ENCODE results near the gene CDK5.

Gene CDK5

DNA sequence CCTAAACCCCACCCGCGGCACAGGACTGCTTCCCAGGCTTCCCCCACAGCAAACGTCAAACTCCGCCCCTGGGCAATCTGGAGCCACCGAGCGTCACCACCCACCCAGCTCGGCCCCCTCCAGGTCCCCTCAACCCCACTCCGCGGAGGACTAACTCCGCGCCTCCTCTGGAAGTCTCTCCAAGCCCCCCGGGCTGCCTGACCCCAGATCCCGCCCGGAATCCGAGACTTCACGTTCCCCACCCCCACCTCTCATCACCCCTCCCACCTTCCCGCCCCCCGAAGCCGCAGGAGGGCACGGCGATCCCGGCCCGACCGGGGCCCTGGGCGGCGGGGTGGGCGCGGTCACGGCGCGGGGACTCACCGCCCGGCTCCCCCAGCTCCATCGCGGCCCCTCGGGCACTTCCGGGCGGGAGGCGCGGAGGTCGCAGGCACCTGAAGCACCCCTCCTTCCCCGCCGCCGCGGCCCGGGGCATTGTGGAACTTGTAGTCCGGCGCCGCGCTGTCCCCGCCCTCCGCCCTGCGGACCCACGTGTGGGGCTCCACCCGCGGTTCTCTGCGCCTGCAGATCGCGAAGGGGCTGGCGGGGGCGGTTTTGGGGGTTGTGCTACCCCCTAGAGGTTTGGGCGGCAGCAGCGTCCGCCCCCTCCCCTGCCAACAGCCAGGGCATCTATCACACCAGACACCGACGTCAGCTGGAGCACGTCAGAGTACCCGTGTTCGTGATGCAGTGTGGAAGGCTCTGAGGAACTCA, 25.6 kb upstream of the CDK5 start, which contains the start of gene TMUB1:
TSS of gene TMUB1 (minus strand) at position 423 of the 753 bp plus-strand sequence. CDS start 930 bp downstream, outside the sequence.
- no peaks in the 10 kb centered on the region for H3K9me3 ChIP-seq (ENCODE audit: low read depth, low read length)
- H3K36me3 ChIP-seq (ENCODE audit: insufficient read depth, low read length): no peaks in the 10 kb centered on the region
- DNase-seq (ENCODE audit: low read depth, low spot score): no peak
- H3K27ac ChIP-seq: peak within 1 kb of the TSS; percentile 4
- peak within 1 kb of the TSS; percentile 97 for H3K4me3 ChIP-seq
- peak; percentile 49; the same call in 1 of the 2 replicates for TF ChIP-seq POLR2AphosphoS5 (IDR thresholded peaks at IDR 0.05; ENCODE audit: borderline replicate concordance, low read depth, low read length)
- no peak for TF ChIP-seq EZH2 (IDR thresholded peaks at IDR 0.05)
- TF ChIP-seq FOXP2 (optimal IDR thresholded peaks at IDR 0.05; ENCODE audit: control extremely low read depth, extremely low read length, insufficient read depth): no peak
- H3K9ac ChIP-seq (ENCODE audit: insufficient read length): peak within 1 kb of the TSS; percentile 81

DNA sequence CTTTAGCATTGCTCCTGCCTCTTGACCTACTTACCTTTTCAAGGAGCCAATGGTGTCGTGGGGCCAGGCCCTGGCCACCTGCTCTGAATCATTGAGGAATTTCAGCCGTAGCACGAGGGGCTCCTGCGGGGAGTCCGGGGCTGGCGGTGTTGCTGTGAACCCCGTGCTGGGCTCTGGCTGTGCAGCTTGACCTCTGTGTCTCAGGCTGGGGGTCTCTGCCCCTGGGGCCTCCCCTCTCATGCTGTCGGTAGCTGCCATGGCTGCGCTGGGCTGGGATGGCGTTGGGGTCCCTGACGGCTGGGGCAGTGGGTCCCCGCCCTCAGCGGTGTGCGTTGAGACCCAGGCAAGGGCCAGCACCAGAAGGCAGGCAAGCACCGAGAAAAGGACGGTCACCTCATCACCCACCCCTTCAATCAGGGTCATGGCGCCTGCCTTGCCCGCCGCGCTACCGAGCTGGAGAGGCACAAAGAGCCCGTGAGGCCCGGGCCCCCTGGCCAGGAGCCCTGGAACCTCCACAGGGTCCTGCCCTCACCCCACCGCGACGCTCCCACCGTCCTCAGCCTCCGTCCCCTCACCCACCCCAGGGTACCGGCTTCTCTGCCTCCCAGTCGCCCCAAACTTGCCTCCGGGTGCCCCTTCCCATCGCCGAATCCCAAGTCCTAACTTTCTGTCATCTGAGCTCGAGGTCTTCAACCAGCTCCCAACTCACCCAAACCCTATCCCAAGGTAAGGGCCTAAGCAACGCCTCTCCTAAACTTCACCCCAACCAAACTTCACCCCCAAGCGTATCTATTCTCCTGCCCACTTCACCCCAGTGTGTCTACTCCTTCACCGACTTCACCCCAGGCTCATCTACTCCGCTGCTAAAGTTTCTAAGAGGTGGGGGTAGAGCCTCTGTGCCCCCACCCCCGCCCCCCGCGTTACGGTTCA, 24.7 kb upstream of the CDK5 start:
- no peaks in the 10 kb centered on the region for H3K9me3 ChIP-seq (ENCODE audit: low read depth, low read length)
- peak overlapping the region; percentile 4 for H3K27ac ChIP-seq
- TF ChIP-seq POLR2AphosphoS5 (IDR thresholded peaks at IDR 0.05; ENCODE audit: borderline replicate concordance, low read depth, low read length) (no peak), EZH2 (IDR thresholded peaks at IDR 0.05) (no peak), FOXP2 (optimal IDR thresholded peaks at IDR 0.05; ENCODE audit: control extremely low read depth, extremely low read length, insufficient read depth) (no peak)
- H3K36me3 ChIP-seq (ENCODE audit: insufficient read depth, low read length): no peaks in the 10 kb centered on the region
- H3K4me3 ChIP-seq: peak overlapping the region; percentile 97
- DNase-seq (ENCODE audit: low read depth, low spot score): no peak
- peak overlapping the region; percentile 97 for H3K9ac ChIP-seq (ENCODE audit: insufficient read length)

DNA sequence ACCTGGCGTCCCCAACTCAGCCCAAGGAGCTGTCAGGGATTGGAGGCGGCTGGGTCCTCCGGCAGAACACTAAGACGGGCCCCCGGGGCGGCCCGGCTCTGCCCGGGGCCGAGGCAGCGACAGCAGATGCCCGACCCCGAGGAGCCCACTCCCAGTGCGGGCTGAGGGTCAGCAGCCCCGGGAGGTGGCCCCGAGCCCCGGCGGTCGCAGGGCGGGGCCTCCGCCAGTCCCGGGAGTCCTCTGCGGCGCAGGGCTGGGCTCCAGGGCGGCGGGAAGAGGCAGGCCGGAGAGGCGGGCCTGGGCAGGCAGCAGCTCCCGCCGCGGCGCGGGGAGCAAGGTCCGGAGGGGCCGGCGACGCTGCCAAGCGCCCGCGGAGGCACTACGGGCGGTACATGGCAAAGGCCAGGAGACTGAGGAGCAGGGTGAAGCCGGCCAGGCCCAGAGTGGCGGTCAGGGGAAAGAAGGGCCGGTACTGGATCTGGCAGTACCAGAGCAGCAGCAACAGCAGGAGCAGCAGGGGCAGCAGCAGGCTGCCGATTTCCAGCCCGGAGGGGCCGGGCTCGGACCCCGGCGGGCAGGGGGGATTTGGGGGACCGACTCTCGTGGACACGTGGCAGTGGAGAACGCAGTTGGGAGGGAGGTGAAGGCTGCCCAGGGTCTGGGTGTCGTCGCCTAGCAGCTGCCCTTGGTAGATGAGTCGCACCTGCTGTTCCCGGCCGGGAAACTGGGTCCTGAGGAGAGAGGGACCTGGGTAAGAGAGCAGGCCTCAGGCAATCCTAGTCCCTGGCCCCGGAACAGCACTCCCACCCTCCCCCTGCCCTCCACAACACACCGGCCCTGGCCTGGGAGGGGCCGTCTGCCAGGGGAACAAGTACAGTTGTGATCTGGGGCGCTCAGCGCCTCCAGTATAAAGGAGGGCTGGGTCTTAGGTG, 23.7 kb upstream of the CDK5 start:
- no peak for TF ChIP-seq POLR2AphosphoS5 (IDR thresholded peaks at IDR 0.05; ENCODE audit: borderline replicate concordance, low read depth, low read length)
- no peak for TF ChIP-seq EZH2 (IDR thresholded peaks at IDR 0.05)
- no peak for TF ChIP-seq FOXP2 (optimal IDR thresholded peaks at IDR 0.05; ENCODE audit: control extremely low read depth, extremely low read length, insufficient read depth)
- DNase-seq (ENCODE audit: low read depth, low spot score): no peak
- Histone ChIP-seq H3K9ac (ENCODE audit: insufficient read length) (peak overlapping the region; percentile 97), H3K9me3 (ENCODE audit: low read depth, low read length) (no peaks in the 10 kb centered on the region), H3K36me3 (ENCODE audit: insufficient read depth, low read length) (no peaks in the 10 kb centered on the region; the same call in 1 of the 2 replicates), H3K27ac (peak overlapping the region; percentile 83), H3K4me3 (peak overlapping the region; percentile 97)

DNA sequence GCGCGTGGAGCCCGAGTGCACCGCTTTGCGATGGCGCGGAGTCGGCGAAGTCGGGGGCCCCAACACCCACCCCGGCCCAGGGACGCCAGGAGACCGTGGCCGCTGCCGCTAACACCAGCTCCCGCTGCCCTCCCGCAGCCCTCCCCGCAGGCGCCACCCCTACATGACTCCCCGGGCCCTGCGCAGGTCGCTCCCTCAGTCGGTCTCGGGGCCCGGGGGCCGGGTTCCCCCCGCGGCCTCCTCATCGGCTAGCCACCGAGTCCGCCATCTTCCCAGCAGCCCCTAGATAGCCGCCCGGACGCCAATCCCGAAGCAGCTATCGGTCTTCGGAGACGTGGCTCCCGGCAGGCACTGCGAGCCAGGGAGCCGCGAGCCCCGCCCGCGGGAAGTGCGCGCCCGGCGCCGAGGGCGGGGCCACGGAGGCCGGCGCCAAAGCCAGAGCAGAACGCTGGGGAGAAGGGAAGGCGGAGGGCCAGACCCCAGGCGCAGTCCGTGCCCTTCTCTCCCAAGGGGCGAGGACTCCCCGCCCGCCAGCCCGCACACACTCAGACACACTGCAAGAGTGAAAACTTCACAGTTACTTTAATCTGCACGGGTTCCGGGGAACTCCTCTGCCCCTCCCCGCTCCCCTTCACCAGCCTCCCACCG, 22.9 kb upstream of the CDK5 start, which contains the start of gene FASTK:
TSS of gene FASTK (minus strand) at position 288 of the 648 bp plus-strand sequence. CDS start at position 245, 43 bp downstream.
- H3K4me3 ChIP-seq: peak within 1 kb of the TSS; percentile 97
- no peak for DNase-seq (ENCODE audit: low read depth, low spot score)
- TF ChIP-seq EZH2 (IDR thresholded peaks at IDR 0.05) (no peak), FOXP2 (optimal IDR thresholded peaks at IDR 0.05; ENCODE audit: control extremely low read depth, extremely low read length, insufficient read depth) (peak; percentile 67), POLR2AphosphoS5 (IDR thresholded peaks at IDR 0.05; ENCODE audit: borderline replicate concordance, low read depth, low read length) (peak; percentile 92)
- peaks cover 7% of the 10 kb centered on the region; the same call in 1 of the 2 replicates for H3K36me3 ChIP-seq (ENCODE audit: insufficient read depth, low read length)
- H3K9ac ChIP-seq (ENCODE audit: insufficient read length): peak within 1 kb of the TSS; percentile 97
- no peaks in the 10 kb centered on the region for H3K9me3 ChIP-seq (ENCODE audit: low read depth, low read length)
- H3K27ac ChIP-seq: peak within 1 kb of the TSS; percentile 83

DNA sequence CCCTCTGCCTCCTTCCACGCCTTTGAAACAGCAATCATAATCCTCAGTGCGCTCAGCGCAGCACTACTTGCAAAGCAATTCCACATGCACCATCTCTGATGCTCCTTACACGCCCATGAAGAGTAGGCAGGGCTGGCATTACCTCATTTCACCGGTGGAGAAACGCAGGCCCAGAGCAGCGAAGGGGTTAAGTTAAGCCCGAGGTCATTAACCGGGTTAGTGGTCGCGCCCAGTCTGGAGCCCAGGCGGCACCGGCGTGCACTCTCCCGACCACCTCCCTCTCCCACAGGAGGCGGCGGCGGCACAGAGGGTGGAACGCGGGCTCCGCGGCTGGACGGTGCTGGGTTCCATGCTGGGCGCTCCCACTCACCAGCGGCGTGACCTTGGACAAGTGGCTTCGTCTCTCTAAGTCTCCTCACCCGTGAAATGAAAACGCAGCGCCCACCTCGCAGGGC, 22.4 kb upstream of the CDK5 start:
- TF ChIP-seq POLR2AphosphoS5 (IDR thresholded peaks at IDR 0.05; ENCODE audit: borderline replicate concordance, low read depth, low read length) (no peak), FOXP2 (optimal IDR thresholded peaks at IDR 0.05; ENCODE audit: control extremely low read depth, extremely low read length, insufficient read depth) (no peak), EZH2 (IDR thresholded peaks at IDR 0.05) (no peak)
- Histone ChIP-seq H3K27ac (peak overlapping the region; percentile 83), H3K9ac (ENCODE audit: insufficient read length) (peak overlapping the region; percentile 97), H3K9me3 (ENCODE audit: low read depth, low read length) (no peaks in the 10 kb centered on the region), H3K4me3 (peak overlapping the region; percentile 97), H3K36me3 (ENCODE audit: insufficient read depth, low read length) (peaks cover 9% of the 10 kb centered on the region; the same call in 1 of the 2 replicates)
- DNase-seq (ENCODE audit: low read depth, low spot score): no peak

DNA sequence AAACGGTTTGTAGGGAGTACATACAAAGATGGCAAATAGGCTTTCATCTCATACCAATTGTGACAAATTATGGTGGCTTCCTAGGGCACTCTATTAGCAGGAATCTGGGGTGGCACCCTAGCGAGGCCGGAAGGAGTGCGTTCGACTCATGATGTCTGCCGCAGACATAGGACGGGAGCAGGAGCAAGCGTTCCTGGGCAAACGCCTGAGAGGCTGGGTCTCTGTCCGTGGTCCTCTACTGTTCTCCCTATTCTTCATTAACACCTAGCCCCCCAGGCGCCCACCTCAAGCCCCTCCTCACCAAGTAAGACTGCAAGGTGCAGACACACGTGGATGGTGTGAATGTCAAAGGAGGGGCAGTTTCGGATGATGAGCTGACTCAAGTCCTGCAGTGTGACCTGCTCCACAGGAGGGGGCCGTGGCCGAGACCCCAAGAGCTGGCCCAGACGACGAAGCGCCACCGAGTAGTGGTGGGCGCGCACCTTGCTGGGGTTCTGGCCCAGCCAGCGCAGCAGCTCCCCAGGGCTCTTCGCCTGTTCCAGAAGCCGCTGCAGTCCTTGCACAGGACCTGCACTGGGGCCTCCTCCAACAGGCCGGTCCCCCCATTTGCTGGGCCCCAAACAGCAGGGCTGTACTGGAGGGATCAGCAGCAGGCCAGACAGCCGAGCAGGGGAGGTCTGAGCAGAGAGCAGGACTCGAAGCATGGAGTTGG, 21.7 kb upstream of the CDK5 start:
- Histone ChIP-seq H3K4me3 (peak overlapping the region; percentile 97), H3K27ac (no peak overlapping the region), H3K9ac (ENCODE audit: insufficient read length) (peak overlapping the region; percentile 97), H3K9me3 (ENCODE audit: low read depth, low read length) (no peaks in the 10 kb centered on the region), H3K36me3 (ENCODE audit: insufficient read depth, low read length) (peaks cover 14% of the 10 kb centered on the region; the same call in 1 of the 2 replicates)
- TF ChIP-seq EZH2 (IDR thresholded peaks at IDR 0.05) (no peak), POLR2AphosphoS5 (IDR thresholded peaks at IDR 0.05; ENCODE audit: borderline replicate concordance, low read depth, low read length) (no peak), FOXP2 (optimal IDR thresholded peaks at IDR 0.05; ENCODE audit: control extremely low read depth, extremely low read length, insufficient read depth) (no peak)
- no peak for DNase-seq (ENCODE audit: low read depth, low spot score)

Data from SK-N-MC (cell line).